Lung (tissue), 12 donors: Measurements from ENCODE around the gene TMEM190. TPM values are rescaled to one million over a fixed set of nuclear protein-coding genes. Genes with fewer than 3 reads are reported as not detected.
A peak's percentile ranks its signal among the peaks of the same experiment; 100 is the strongest.

Experiments
- ATAC-seq: fragments of 200-7000 bp; cut with Tn5 transposase; one replicate; pipeline ENCODE4 v1.9.1; 2020; ENCODE audit warnings: moderate number of reproducible peaks; ENCODE audit not compliant: insufficient read depth, low FRiP score
- DNase-seq, 3 donors: peaks; one replicate each; pipeline ENCODE4 v3.0.0-alpha.2; 2013 to 2017
- H3K27ac ChIP-seq, 2 donors: one replicate each; pipeline ENCODE4 v1.5.1; 2013; ENCODE audit warnings: mild to moderate bottlenecking in 2 of 2, moderate library complexity in 2 of 2, control low read depth in 1 of 2, inconsistent platforms in 1 of 2, low read depth in 1 of 2, low read length in 1 of 2
- H3K27me3 ChIP-seq, 3 donors: one replicate each; pipeline ENCODE4 v1.5.1; 2013; ENCODE audit warnings: low read length in 2 of 3; ENCODE audit not compliant: control insufficient read depth in 3 of 3, insufficient read depth in 3 of 3
- H3K36me3 ChIP-seq, 4 donors: one replicate each; pipeline ENCODE4 v1.5.1; 2013; ENCODE audit warnings: low read length in 4 of 4, mild to moderate bottlenecking in 1 of 4, moderate library complexity in 1 of 4; ENCODE audit not compliant: control insufficient read depth in 4 of 4, insufficient read depth in 4 of 4
- H3K4me1 ChIP-seq, 5 donors: one replicate each; pipeline ENCODE4 v1.5.1; 2013; ENCODE audit warnings: low read length in 5 of 5, mild to moderate bottlenecking in 2 of 5, moderate library complexity in 1 of 5; ENCODE audit not compliant: control insufficient read depth in 5 of 5, insufficient read depth in 5 of 5
- H3K4me3 ChIP-seq: one replicate; pipeline ENCODE4 v1.5.1; 2013; ENCODE audit warnings: mild to moderate bottlenecking, control low read depth, moderate library complexity
- H3K9ac ChIP-seq, 2 donors: one replicate each; pipeline ENCODE4 v1.5.1; 2013; ENCODE audit warnings: low read length in 2 of 2, control low read depth in 1 of 2; ENCODE audit not compliant: insufficient read depth in 1 of 2
- H3K9me3 ChIP-seq, 4 donors: one replicate each; pipeline ENCODE4 v1.5.1; 2013; ENCODE audit warnings: low read length in 3 of 4, mild to moderate bottlenecking in 1 of 4, moderate library complexity in 1 of 4; ENCODE audit not compliant: control insufficient read depth in 4 of 4, insufficient read depth in 3 of 4
- CTCF ChIP-seq: IDR thresholded peaks from 2 replicates; pipeline ENCODE4 v1.5.1; 2012; ENCODE audit warnings: mild to moderate bottlenecking; ENCODE audit errors: control extremely low read depth, extremely low read depth
- WGBS, 2 donors: extraction: QIAGEN DNeasy Blood & Tissue Kit; methylation state at CpG; one replicate each; pipeline ENCODE4 v1.1.7; 2013; 5-methylcytosine and 5-hydroxymethylcytosine counted together
- polyA plus RNA-seq, 2 donors: library from polyadenylated mRNA; stranded (reverse); fragments of 200-250 nt; gene quantifications; one replicate each; pipeline ENCODE4 v1.2.1, GENCODE V29; 2013
- total RNA-seq, 2 donors: library from RNA; depleted of rRNA in 1 of 2; stranded (reverse); fragments of >200 nt in 1 of 2; gene quantifications; one replicate each; pipeline ENCODE4 v1.2.1, GENCODE V29; 2014 to 2021
- donor health status: control.
- donor health status: control.
- donor health status: Bipolar disorder and iron deficiency.
- donor health status: healthy.
- donor health status: DM: yes; HTN: yes; CAD: no.

TMEM190 gene
- total and polyA plus RNA-seq, 4 donors: 14.3 to 106 (median 62.5) TPM

DNA sequence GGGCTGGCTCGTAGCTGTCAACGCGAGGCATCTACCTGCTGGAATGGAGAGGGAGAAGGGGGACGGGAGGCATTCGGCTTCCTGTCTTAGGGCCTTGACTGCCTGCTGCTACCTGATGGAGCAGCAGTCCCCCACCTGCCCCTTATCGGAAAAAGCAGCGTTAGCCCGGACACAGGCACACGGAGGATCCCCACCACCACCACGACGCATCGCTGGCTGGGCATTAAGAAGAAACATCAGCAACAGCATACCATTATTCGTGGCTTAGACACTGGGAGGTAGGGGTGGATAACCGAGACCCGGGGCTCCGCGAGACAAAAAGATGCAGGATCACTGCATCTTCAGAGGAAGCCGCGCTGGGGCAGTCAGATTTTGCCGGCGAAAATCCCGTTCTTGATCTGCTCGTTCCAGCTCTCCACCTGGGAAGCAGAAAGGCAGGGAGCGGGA is 23.2 kb upstream of the TMEM190 start:
- TF ChIP-seq CTCF: no peak
- DNase-seq (no peak), ATAC-seq (no peak)
- H3K4me1 ChIP-seq: peaks cover 0 to 11% (median 3%) of the 10 kb centered on the region in 5 donors
- no peak overlapping the region for H3K4me3 ChIP-seq
- H3K27me3 ChIP-seq: peaks cover 0 to 45% (median 26%) of the 10 kb centered on the region in 3 donors
- H3K9ac ChIP-seq: peak overlapping the region in 1 of 2 donors; percentile 5
- WGBS, 2 donors: 3% methylated on average over 22 to 24 of the region's 24 CpGs
- no peak overlapping the region for H3K27ac ChIP-seq
- no peaks in the 10 kb centered on the region for H3K36me3 ChIP-seq
- peaks cover 0 to 3% (median 0%) of the 10 kb centered on the region in 4 donors for H3K9me3 ChIP-seq

GRCh38 chr19:55353803-55354697 is 22.6 kb upstream of the TMEM190 start:
- H3K27me3 ChIP-seq: peaks cover 0 to 45% (median 26%) of the 10 kb centered on the region in 3 donors
- peak in 2 of 3 donors; percentile 59 to 68 for DNase-seq
- H3K9me3 ChIP-seq: peaks cover 0 to 3% (median 0%) of the 10 kb centered on the region in 4 donors
- peaks cover 0 to 11% (median 3%) of the 10 kb centered on the region in 5 donors for H3K4me1 ChIP-seq
- no peak for TF ChIP-seq CTCF
- peak overlapping the region in 1 of 2 donors; percentile 5 for H3K9ac ChIP-seq
- ATAC-seq: peak; percentile 39
- no peak overlapping the region for H3K4me3 ChIP-seq
- H3K36me3 ChIP-seq: no peaks in the 10 kb centered on the region
- no peak overlapping the region for H3K27ac ChIP-seq
- WGBS, 2 donors: 1 to 2% methylated on average over 64 to 72 of the region's 72 CpGs

- Histone ChIP-seq H3K36me3 (no peaks in the 10 kb centered on the region), H3K9ac (peak within 1 kb of the TSS in 1 of 2 donors; percentile 5), H3K27me3 (peaks cover 0 to 45% (median 26%) of the 10 kb centered on the region in 3 donors), H3K27ac (no peak within 1 kb of the TSS), H3K9me3 (peaks cover 0 to 3% (median 0%) of the 10 kb centered on the region in 4 donors), H3K4me3 (no peak within 1 kb of the TSS), H3K4me1 (peaks cover 0 to 11% (median 3%) of the 10 kb centered on the region in 5 donors)
- no peak for TF ChIP-seq CTCF
- no peak for DNase-seq
- WGBS, 2 donors: 3% methylated on average over 24 to 41 of the region's 43 CpGs
- ATAC-seq: no peak
These were observed 21.9 kb upstream of the TMEM190 start, which contains the start of gene COX6B2 for GRCh38 chr19:55354698-55355212. TSS of gene COX6B2 (minus strand) at chr19:55354719. CDS start at chr19:55354521, 198 bp downstream.
